Stimulated activated CD4-positive, alpha-beta T cell treated with anti-CD3 and anti-CD28 coated beads, Interleukin-15, amount 100 ng/mL, for 1 hour (primary cell): Measurements from ENCODE around the gene DNAAF3.
"Not testable (repeated sequence)": the region's sequence is repeated elsewhere in the genome, so short reads cannot be mapped to it uniquely, and the experiment has no call there.

Experiments used
- DNase-seq, 2 donors: peaks; one replicate each; pipeline ENCODE4 v3.0.0-alpha.2; 2020; ENCODE audit warnings: low read depth in 1 of 2, low spot score in 1 of 2

Gene DNAAF3

GRCh38 chr19:55176076-55176475 lies 9.7 kb upstream of the DNAAF3 start:
- no peak for DNase-seq

GRCh38 chr19:55175117-55175867 lies 8.9 kb upstream of the DNAAF3 start:
- no peak for DNase-seq

- no peak for DNase-seq
These were observed 8.2 kb upstream of the DNAAF3 start for GRCh38 chr19:55174425-55175116.

- no peak for DNase-seq
These were observed 7.4 kb upstream of the DNAAF3 start for GRCh38 chr19:55173714-55174409.

- DNase-seq = no peak
These were observed 6.8 kb upstream of the DNAAF3 start for GRCh38 chr19:55173186-55173713.

- no peak for DNase-seq
These were observed 6.3 kb upstream of the DNAAF3 start for GRCh38 chr19:55172741-55173140.

- DNase-seq = not testable (repeated sequence)
These were observed 5.9 kb upstream of the DNAAF3 start for GRCh38 chr19:55172318-55172717.

GRCh38 chr19:55171440-55171839 lies 5.0 kb upstream of the DNAAF3 start:
- no peak for DNase-seq

GRCh38 chr19:55169136-55169535 lies 2.7 kb upstream of the DNAAF3 start:
- DNase-seq = no peak

- no peak for DNase-seq
These were observed 372 bp downstream of the DNAAF3 start for GRCh38 chr19:55165952-55166529.

- DNase-seq = no peak
These were observed 4.7 kb downstream of the DNAAF3 start for GRCh38 chr19:55161571-55162322.

GRCh38 chr19:55160986-55161365 lies 5.4 kb downstream of the DNAAF3 start:
- DNase-seq = no peak

- DNase-seq = peak; percentile 68 to 84
These were observed 6.1 kb downstream of the DNAAF3 start for GRCh38 chr19:55160128-55160985.

GRCh38 chr19:55158848-55159749 lies 7.3 kb downstream of the DNAAF3 start:
- DNase-seq = no peak

- DNase-seq = no peak
These were observed 8.0 kb downstream of the DNAAF3 start for GRCh38 chr19:55158423-55158822.

GRCh38 chr19:55157064-55157908 lies 9.1 kb downstream of the DNAAF3 start, which contains the start of gene TNNI3:
Gene TNNI3 (minus strand): TSS chr19:55157732. CDS start chr19:55157589, 143 bp downstream.
- DNase-seq = no peak

- DNase-seq = no peak
These were observed 10.0 kb downstream of the DNAAF3 start for GRCh38 chr19:55156202-55157063.
